ENCODE results near the gene PABPN1L.
"Not testable (repeated sequence)": the region's sequence is repeated elsewhere in the genome, so short reads cannot be mapped to it uniquely, and the experiment has no call there.

Gene PABPN1L

DNA sequence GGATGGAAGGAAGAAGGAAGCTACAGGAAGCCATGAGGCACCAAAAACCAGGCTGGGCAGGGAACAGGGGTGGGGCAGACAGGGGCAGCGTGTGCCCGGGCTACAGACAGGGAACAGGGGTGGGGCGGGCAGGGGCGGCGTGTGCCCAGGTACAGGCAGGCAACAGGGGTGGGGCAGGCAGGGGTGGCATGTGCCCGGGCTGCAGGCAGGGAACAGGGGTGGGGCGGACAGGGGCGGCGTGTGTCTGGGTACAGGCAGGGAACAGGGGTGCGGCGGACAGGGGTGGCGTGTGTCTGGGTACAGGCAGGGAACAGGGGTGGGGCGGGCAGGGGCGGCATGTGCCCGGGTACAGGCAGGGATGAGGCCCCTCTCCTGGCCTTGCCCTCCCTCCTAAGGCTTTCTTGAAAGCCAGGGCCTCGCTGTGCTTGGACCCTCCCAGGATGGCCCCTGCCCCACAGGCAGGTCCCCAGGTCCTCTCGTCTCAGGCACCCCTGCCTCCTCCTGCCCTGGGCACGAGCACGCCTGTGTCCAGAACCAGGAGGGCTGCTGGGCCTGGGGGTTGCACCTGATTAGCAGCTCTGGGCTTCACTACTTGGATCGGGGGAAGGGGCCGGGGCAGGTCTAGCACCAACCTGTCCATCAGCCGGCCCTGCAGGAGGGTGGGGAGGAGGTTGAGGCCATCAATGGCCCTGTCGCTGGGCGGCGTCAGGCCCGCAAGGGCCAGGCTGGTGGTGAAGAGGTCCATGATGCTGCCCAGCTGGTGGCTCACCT is 40.2 kb downstream of the PABPN1L start:
- no peak overlapping the region for H3K4me2 ChIP-seq (ENCODE audit: low read length)
- H3K79me2 ChIP-seq (ENCODE audit: control insufficient read depth, low read length): no peaks in the 10 kb centered on the region
- no peaks in the 10 kb centered on the region for H3K27me3 ChIP-seq (ENCODE audit: control insufficient read depth, low read length)
- no peaks in the 10 kb centered on the region for H3K4me1 ChIP-seq (ENCODE audit: control insufficient read depth, low read length)
- TF ChIP-seq CTCF (IDR thresholded peaks at IDR 0.05; ENCODE audit: low read depth, low read length, poor library complexity, severe bottlenecking): no peak
- TF ChIP-seq EZH2phosphoT487 (IDR thresholded peaks at IDR 0.05; ENCODE audit: borderline replicate concordance, low read length): no peak
- no peaks in the 10 kb centered on the region for H3K9me2 ChIP-seq (replicated peaks; ENCODE audit: control insufficient read depth, low read length)
- H3K27ac ChIP-seq (ENCODE audit: low read depth, low read length): no peak overlapping the region
- H3K36me3 ChIP-seq (ENCODE audit: control insufficient read depth, low read length): no peaks in the 10 kb centered on the region
- H3F3A ChIP-seq (ENCODE audit: control insufficient read depth, insufficient read depth): no peaks in the 10 kb centered on the region
- H3K9me3 ChIP-seq (ENCODE audit: control insufficient read depth, insufficient read depth, low read length): no peaks in the 10 kb centered on the region
- H3K4me3 ChIP-seq (ENCODE audit: low read length): no peak overlapping the region
- H4K20me1 ChIP-seq (ENCODE audit: control insufficient read depth, insufficient read depth, low read depth, low read length): no peaks in the 10 kb centered on the region

GRCh38 chr16:88825146-88825545 is 41.3 kb downstream of the PABPN1L start:
- H3F3A ChIP-seq (ENCODE audit: control insufficient read depth, insufficient read depth): no peaks in the 10 kb centered on the region
- H3K9me3 ChIP-seq (ENCODE audit: control insufficient read depth, insufficient read depth, low read length): no peaks in the 10 kb centered on the region
- no peaks in the 10 kb centered on the region for H3K79me2 ChIP-seq (ENCODE audit: control insufficient read depth, low read length)
- H3K27ac ChIP-seq (ENCODE audit: low read depth, low read length): no peak overlapping the region
- H3K27me3 ChIP-seq (ENCODE audit: control insufficient read depth, low read length): no peaks in the 10 kb centered on the region
- no peak overlapping the region for H3K4me3 ChIP-seq (ENCODE audit: low read length)
- H3K4me1 ChIP-seq (ENCODE audit: control insufficient read depth, low read length): no peaks in the 10 kb centered on the region
- no peaks in the 10 kb centered on the region for H3K9me2 ChIP-seq (replicated peaks; ENCODE audit: control insufficient read depth, low read length)
- H3K4me2 ChIP-seq (ENCODE audit: low read length): no peak overlapping the region
- no peak for TF ChIP-seq CTCF (IDR thresholded peaks at IDR 0.05; ENCODE audit: low read depth, low read length, poor library complexity, severe bottlenecking)
- TF ChIP-seq EZH2phosphoT487 (IDR thresholded peaks at IDR 0.05; ENCODE audit: borderline replicate concordance, low read length): no peak
- no peaks in the 10 kb centered on the region for H3K36me3 ChIP-seq (ENCODE audit: control insufficient read depth, low read length)
- no peaks in the 10 kb centered on the region for H4K20me1 ChIP-seq (ENCODE audit: control insufficient read depth, insufficient read depth, low read depth, low read length)

- no peak overlapping the region for H3K27ac ChIP-seq (ENCODE audit: low read depth, low read length)
- no peaks in the 10 kb centered on the region for H3K36me3 ChIP-seq (ENCODE audit: control insufficient read depth, low read length)
- no peaks in the 10 kb centered on the region for H3K9me2 ChIP-seq (replicated peaks; ENCODE audit: control insufficient read depth, low read length)
- H3K79me2 ChIP-seq (ENCODE audit: control insufficient read depth, low read length): no peaks in the 10 kb centered on the region
- TF ChIP-seq EZH2phosphoT487 (IDR thresholded peaks at IDR 0.05; ENCODE audit: borderline replicate concordance, low read length): no peak
- TF ChIP-seq CTCF (IDR thresholded peaks at IDR 0.05; ENCODE audit: low read depth, low read length, poor library complexity, severe bottlenecking): no peak
- H3K4me2 ChIP-seq (ENCODE audit: low read length): no peak overlapping the region
- no peak overlapping the region for H3K4me3 ChIP-seq (ENCODE audit: low read length)
- H3K9me3 ChIP-seq (ENCODE audit: control insufficient read depth, insufficient read depth, low read length): no peaks in the 10 kb centered on the region
- no peaks in the 10 kb centered on the region for H3K4me1 ChIP-seq (ENCODE audit: control insufficient read depth, low read length)
- H3F3A ChIP-seq (ENCODE audit: control insufficient read depth, insufficient read depth): no peaks in the 10 kb centered on the region
- H3K27me3 ChIP-seq (ENCODE audit: control insufficient read depth, low read length): no peaks in the 10 kb centered on the region
- H4K20me1 ChIP-seq (ENCODE audit: control insufficient read depth, insufficient read depth, low read depth, low read length): no peaks in the 10 kb centered on the region
Measured at GRCh38 chr16:88824256-88825077, 42.0 kb downstream of the PABPN1L start.

DNA sequence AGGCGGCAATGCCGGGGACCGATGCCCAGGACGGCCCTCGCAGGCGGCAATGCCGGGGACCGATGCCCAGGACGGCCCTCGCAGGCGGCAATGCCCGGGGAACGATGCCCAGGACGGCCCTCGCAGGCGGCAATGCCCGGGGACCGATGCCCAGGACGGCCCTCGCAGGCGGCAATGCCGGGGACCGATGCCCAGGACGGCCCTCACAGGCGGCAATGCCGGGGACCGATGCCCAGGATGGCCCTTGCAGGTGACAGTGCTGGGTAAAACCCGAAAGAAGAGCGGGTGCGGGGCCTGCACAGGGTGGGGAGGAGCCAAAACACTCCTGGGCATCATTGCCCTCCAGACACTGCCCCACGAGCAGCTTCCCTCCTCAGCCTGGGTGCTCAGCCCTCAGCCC is 42.8 kb downstream of the PABPN1L start:
- not testable (repeated sequence) for H3K9me3 ChIP-seq (ENCODE audit: control insufficient read depth, insufficient read depth, low read length); H3K9me2 ChIP-seq (replicated peaks; ENCODE audit: control insufficient read depth, low read length); H3K36me3 ChIP-seq (ENCODE audit: control insufficient read depth, low read length); H3K4me2 ChIP-seq (ENCODE audit: low read length); H3K79me2 ChIP-seq (ENCODE audit: control insufficient read depth, low read length); H3K27me3 ChIP-seq (ENCODE audit: control insufficient read depth, low read length); H3F3A ChIP-seq (ENCODE audit: control insufficient read depth, insufficient read depth); H3K27ac ChIP-seq (ENCODE audit: low read depth, low read length); H3K4me1 ChIP-seq (ENCODE audit: control insufficient read depth, low read length); H3K4me3 ChIP-seq (ENCODE audit: low read length); H4K20me1 ChIP-seq (ENCODE audit: control insufficient read depth, insufficient read depth, low read depth, low read length)

Data from DOHH2 (cell line).